Measurements from ENCODE around the gene PLPP7.
A peak's percentile ranks its signal among the peaks of the same experiment; 100 is the strongest.
"Not testable (repeated sequence)": the region's sequence is repeated elsewhere in the genome, so short reads cannot be mapped to it uniquely, and the experiment has no call there.

PLPP7 gene

GRCh38 chr9:131319486-131319885 is 30.0 kb downstream of the PLPP7 start:
- DNase-seq (ENCODE audit: low read depth): no peak
- no peak overlapping the region for H3K4me3 ChIP-seq (ENCODE audit: low read depth, low read length)

GRCh38 chr9:131320031-131320685 is 30.6 kb downstream of the PLPP7 start:
- H3K4me3 ChIP-seq (ENCODE audit: low read depth, low read length): no peak overlapping the region
- DNase-seq (ENCODE audit: low read depth): no peak

DNA sequence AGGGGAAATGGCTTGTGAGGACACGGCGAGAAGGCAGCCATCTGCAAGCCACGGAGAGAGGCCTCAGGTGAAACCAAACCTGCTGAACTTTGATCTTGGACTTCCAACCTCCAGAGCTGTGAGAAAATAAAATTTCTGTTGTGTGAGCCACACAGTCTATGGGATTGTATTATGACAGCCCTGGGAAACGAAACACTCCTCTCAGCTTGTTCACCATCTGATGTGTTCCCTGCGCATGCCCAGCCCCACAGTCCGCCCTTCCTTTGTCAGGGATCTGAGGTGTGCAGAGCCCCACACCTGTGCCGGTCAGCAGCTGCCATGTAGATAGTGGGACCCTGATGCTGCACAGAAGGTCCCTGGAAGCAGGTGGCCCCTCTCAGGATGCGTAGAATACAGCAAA is 34.1 kb downstream of the PLPP7 start:
- no peak overlapping the region for H3K4me3 ChIP-seq (ENCODE audit: low read depth, low read length)
- DNase-seq (ENCODE audit: low read depth): no peak

DNA sequence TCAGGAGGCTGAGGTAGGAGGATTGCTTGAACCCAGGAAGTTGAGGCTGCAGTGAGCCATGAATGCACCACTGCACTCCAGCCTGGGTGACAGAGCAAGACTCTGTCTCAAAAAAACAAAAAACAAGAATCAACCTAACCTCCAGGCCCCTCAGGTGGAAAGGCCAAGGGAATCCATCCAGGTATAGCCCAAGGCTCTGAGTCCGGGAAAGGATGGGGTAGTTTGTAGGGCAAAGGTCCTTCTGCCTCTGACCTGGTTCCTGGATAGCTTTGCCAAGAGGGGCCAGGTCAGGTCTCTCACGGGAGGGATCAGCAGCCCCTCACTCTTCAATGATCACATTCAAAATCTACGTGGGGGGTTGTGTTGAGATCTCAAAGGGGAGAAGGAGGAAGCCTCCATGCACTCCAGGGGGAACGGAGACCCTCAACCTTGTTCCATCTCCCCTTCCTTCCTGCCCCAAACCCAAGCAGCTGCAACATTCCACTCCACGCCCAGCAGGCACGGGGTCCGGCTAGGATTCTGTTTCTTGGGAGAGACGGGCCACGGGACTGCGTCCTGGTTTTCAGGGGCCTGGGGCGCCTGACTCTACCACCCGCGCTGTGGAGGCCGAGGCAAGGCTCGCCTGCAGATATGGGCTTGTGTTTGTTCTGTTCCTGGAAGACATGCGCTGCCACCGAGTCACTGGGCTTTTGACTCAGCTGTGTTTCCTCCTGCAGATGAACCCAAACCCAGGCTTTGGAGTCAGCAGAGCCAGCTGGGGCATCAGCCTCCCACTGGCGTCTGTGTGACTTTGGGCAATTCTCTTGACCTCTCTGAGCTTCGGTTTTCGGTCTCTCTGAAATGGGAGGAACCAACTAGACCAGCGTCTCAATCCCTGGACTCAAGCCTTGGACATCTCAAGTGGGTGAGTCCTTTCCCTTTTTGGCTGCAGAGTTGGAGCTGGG is 35.5 kb downstream of the PLPP7 start:
- no peak for DNase-seq (ENCODE audit: low read depth)
- no peak overlapping the region for H3K4me3 ChIP-seq (ENCODE audit: low read depth, low read length)

GRCh38 chr9:131329241-131329641 is 39.7 kb downstream of the PLPP7 start:
- H3K4me3 ChIP-seq (ENCODE audit: low read depth, low read length): no peak overlapping the region
- no peak for DNase-seq (ENCODE audit: low read depth)

DNA sequence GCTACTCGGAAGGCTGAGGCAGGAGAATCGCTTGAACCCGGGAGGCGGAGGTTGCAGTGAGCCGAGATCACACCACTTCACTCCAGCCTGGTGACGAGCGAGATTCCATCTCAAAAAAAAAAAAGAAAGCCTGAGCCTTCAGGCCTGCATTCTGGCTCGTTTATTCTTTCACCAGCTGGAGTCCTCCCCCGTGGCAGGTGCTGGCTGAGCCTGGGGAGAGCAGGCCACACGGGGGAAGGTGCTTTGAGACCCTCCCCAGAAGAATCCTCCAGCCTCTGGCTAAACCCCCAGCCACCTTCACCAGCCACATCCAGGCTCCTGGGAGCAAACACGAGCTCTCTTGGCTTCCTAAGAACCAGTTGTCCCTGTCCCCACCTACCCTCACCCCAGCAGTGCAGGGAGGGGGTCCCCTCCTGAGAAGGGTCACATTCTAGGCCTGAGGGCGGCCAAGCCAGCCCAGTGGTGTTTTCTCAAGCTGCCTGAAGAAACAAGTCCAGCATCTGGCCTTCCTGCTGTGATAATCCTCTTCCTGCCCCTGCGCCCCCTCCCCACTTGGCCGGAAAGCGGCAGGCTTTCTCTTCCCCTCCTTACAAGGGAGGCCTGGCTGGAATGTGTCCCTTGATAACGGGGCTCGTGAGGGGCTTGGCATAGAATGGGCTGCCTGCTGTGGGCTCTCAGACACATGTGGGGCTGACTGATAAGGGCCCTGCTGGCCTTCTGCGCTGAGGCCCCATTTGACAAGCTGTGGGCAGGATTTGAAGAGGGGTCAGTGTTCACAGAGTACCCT is 41.5 kb downstream of the PLPP7 start:
- DNase-seq (ENCODE audit: low read depth): no peak
- H3K4me3 ChIP-seq (ENCODE audit: low read depth, low read length): no peak overlapping the region

DNA sequence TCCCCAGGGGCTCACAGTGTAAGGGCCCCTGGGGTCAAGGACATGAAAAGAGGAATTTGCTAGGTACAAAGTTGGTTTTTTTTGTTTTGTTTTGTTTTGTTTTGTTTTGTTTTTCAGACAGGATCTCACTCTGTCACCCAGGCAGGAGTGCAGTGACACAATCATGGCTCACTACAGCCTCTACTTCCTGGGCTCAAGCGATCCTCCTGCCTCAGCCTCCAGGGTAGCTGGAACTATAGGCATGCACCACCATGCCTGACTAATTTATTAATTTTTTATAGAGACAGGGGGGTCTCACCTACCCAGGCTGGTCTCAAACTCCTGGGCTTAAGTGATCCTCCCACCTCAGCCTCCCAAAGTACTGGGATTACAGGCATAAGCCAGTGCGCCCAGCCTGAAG is 42.5 kb downstream of the PLPP7 start:
- not testable (repeated sequence) for DNase-seq (ENCODE audit: low read depth); H3K4me3 ChIP-seq (ENCODE audit: low read depth, low read length)

GRCh38 chr9:131333771-131334628 is 44.5 kb downstream of the PLPP7 start:
- no peak for DNase-seq (ENCODE audit: low read depth)
- H3K4me3 ChIP-seq (ENCODE audit: low read depth, low read length): no peak overlapping the region

GRCh38 chr9:131334629-131335367 is 45.3 kb downstream of the PLPP7 start:
- no peak overlapping the region for H3K4me3 ChIP-seq (ENCODE audit: low read depth, low read length)
- DNase-seq (ENCODE audit: low read depth): peak; percentile 37

GRCh38 chr9:131335368-131335755 is 45.8 kb downstream of the PLPP7 start:
- H3K4me3 ChIP-seq (ENCODE audit: low read depth, low read length): no peak overlapping the region
- DNase-seq (ENCODE audit: low read depth): no peak

GRCh38 chr9:131337131-131337848 is 47.8 kb downstream of the PLPP7 start:
- no peak overlapping the region for H3K4me3 ChIP-seq (ENCODE audit: low read depth, low read length)
- DNase-seq (ENCODE audit: low read depth): no peak

GRCh38 chr9:131339212-131339611 is 49.7 kb downstream of the PLPP7 start:
- not testable (repeated sequence) for H3K4me3 ChIP-seq (ENCODE audit: low read depth, low read length); DNase-seq (ENCODE audit: low read depth)

GRCh38 chr9:131344931-131345535 is 55.5 kb downstream of the PLPP7 start:
- not testable (repeated sequence) for DNase-seq (ENCODE audit: low read depth); H3K4me3 ChIP-seq (ENCODE audit: low read depth, low read length)

DNA sequence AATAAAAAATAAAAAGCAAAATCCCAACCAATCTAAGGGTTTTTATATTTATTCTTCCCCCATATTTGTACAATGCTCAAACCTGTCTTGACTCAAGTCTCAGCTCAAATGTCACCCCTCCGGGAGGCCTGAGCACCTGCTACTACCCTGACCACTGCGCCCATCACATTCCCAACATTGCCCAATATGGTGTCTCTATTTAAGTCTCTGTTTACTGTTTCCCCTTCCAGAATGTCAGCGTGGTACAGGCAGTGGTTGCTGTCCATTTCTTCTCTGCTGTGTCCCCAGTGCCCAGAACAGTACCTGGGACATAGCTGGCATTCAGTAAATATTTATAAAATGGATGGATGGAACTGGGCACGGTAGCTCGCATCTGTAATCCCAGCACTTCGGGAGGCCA is 57.0 kb downstream of the PLPP7 start:
- H3K4me3 ChIP-seq (ENCODE audit: low read depth, low read length): no peak overlapping the region

DNA sequence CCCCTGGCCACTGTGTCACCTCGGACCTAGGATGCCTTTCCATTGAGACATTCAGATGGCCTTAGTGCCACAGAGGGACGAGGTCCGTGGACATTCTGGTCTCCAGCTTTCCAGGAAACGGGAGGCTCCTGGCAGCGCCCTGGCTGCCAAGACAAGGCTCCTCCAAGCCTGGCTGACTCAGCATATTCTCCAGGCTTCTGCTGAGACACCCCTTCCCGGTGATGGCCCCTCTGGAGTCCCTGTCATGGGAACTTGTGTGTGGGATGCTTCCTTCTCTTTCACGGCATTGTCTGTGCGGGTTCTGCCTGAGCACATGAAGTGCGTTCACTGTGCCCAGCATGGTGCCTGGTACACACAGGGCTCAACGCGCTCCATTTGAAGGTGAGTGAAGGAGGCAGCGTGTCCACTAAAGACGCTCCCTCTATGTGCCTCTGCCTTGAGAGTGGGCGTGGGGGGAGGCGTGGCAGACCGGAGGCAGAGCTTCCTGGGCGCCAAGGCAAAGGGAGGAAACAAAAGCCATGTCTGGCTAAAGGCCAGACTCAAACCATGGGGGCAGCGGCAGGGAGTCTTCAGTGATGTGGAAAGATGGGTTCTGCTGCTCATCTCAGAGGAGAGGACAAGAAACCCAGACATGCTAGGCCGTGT is 58.0 kb downstream of the PLPP7 start:
- no peak for DNase-seq (ENCODE audit: low read depth)
- no peak overlapping the region for H3K4me3 ChIP-seq (ENCODE audit: low read depth, low read length)

More for the DNA sequence above, 57.0 kb downstream of the PLPP7 start:
- DNase-seq (ENCODE audit: low read depth): no peak

DNA sequence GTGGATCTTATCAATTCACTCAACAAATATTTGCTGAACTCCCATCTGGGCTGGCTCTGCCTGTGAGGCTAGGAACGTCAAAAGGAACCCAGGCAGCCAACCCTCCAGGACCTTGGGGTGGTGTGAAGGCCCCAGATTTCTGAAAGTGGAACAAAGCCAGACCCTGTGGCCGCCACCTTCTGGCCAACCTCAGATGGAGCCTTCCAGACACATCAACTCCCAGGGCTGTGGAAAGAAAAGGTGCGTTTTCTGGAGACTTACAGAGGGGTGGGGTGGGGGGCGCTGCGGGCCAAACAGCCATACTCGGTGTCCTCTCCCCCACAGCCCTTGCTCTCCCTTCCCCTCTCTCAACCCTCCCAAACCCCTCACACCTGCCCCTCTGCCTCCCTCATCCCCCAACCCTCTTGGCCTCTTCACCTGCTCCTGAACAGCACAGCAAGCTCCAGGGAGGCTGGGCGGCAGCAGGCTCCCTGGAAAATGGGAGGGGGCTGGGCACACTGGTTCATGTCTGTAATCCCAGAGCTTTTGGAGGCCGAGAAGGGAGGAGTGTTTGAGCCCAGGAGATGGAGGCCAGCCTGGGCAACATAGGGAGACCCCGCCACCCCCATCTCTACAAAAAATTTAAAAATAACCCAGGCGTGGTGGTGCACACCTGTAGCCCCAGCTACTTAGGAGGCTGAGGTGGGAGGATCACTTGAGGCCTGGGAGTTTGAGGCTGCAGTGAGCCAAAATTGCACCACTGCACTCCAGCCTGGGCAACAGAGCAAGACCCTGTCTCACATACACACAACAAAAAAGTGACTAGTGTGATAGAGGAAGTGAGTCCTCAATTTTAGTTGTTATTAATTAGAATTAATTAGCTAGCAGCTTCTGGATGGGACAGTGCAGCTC is 59.4 kb downstream of the PLPP7 start:
- no peak overlapping the region for H3K4me3 ChIP-seq (ENCODE audit: low read depth, low read length)
- DNase-seq (ENCODE audit: low read depth): no peak

All from skeletal muscle cell (primary cell).